IPS-18c (cell line): ENCODE data around the gene PTPRN2.

ENCODE experiments used
- H3K4me3 ChIP-seq: 2 replicates; pipeline ENCODE4 v1.7.0; 2013; ENCODE audit warnings: low read depth, mild to moderate bottlenecking, low read length, moderate library complexity; ENCODE audit not compliant: insufficient read depth
- H3K9me3 ChIP-seq: one replicate; pipeline ENCODE4 v1.6.1; 2013; ENCODE audit warnings: mild to moderate bottlenecking, low read length, moderate library complexity; ENCODE audit not compliant: control insufficient read depth, insufficient read depth

PTPRN2 gene

DNA sequence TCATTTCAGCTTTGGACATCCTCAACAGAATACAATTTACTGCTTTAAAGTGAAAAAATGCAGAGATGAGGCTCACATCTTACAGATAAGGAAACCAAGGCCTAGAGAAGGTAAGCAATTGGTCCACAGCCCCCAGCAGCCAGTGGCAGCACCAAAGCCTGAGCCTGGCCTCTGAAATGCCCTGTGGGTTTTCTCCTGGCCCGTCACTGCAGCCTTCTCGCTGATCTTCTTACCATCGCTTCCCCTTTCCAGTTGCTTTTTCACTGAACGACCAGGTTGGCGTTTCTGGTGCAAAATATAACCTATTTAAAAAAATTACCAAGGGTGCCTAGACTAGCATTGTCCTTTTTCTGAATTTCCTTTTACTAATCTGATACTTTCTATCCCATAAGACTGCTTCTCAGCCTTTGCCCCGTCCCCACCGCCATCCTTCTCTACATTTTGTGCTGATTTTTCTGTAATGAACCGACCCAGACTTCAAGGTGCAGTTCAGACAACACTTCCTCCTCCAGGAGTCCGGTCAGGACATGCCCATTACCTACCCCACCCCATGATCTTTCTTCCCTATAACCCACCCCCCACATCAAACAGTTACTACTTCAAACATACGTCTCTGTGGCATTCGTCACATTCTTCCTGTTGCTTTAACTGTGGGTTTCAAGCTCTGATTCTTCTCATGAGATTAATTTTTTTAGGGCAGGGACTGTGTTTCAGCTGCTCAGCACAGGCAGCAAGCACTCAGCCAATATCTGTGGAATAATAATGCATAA, 961.5 kb downstream of the PTPRN2 start:
- Histone ChIP-seq H3K4me3 (no peak overlapping the region), H3K9me3 (peaks cover 17% of the 10 kb centered on the region)

DNA sequence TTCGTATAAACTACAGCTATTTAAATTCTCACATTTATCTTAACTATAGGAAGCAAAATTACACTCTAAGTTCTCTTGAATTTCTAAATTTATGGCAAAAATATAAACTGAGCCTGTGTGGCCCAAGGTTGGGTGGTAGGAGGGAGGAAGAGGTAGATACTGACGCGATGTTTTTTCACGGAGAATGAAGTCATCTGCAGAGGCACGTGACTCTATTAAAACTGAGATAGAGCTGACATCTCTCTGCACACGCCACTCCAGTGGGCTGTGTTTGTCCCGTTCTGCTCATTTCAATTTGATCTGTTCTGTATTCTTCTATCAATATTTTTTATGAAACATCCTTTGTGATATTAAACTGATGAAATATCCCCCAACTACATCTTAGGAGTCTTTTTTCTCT, 964.1 kb downstream of the PTPRN2 start:
- H3K9me3 ChIP-seq: peaks cover 20% of the 10 kb centered on the region
- no peak overlapping the region for H3K4me3 ChIP-seq

DNA sequence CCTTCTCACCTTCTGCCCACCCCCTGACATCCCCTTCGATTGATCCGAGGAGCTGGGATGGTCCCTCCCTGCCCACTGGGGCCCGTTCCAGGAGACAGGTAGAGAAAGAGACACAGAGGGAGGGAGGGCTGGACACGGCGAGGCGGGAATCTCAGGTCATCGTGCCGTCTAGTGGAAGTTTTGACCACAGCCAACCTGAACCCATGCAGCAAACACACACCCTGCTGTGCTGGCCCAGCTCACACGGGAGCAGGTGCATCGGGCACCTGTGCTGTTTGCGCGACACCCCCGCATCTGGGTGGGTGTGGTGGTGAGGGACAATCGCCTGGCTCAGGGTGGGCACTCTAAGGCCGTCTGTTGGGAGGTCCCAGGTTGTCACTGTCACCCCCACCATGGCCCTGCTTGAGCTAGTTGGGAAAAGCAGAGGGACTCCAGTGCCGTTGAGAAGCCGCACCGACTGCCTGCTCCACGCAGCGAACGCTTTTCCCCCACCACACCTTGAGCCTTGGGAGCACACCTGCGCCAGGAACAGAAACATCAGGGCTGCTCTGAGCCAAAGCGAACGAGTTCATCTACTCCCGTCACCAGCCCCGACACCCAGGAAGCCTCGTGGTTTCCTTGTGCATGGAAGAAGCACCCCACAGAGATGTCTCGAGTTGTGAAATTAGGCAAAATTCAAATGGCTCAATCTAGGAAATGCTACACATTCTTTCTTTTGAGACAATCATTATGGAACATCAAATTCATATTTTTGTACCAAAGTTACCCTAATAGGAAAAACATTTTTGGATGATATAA, 965.0 kb downstream of the PTPRN2 start:
- Histone ChIP-seq H3K9me3 (peaks cover 20% of the 10 kb centered on the region), H3K4me3 (no peak overlapping the region; the same call in 1 of the 2 replicates)

DNA sequence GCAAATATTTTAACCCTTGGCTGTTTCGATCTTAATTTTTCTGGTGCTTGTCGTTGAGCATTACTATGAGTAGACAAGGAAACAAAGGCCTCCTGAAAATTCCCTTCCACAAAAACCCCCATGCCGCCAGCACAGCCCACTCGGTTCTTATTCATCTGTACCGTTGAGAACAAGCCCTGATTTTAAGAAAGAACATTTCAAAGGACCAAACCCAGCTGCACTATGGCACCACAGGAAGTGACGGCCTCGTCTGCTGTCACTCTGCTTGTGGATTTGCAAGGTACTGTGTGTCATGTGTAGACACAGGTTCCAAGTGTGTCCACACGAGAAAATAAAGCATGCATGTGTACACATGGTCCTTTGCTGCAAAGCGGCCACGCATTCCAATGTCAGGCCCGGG, 965.6 kb downstream of the PTPRN2 start:
- no peak overlapping the region for H3K4me3 ChIP-seq
- peaks cover 20% of the 10 kb centered on the region for H3K9me3 ChIP-seq

DNA sequence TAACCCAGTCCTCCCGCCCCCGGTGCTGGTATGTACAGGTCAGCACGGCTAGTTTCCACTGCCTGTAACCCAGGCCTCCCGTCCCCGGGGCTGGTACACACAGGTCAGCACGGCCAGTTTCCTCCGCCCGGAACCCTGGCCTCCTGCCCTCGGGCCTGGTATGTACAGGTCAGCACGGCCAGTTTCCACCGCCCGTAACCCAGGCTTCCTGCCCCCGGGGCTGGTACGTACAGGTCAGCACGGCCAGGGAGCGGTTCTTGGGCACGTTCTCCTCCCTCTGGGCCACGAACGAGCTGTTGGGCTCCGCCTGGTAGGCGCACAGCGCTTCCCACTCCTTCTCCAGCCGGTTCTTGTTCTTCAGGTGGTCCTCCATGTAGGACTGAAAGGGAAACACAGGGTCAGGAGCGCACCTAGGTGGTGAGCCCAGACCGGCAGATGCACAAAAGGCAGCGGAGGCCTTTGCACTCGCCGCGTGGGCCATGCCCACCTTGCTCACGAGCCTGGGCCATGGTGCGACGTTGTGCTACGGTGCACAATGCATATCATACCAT, 966.4 kb downstream of the PTPRN2 start:
- peak overlapping the region; percentile 9; the same call in 1 of the 2 replicates for H3K4me3 ChIP-seq

DNA sequence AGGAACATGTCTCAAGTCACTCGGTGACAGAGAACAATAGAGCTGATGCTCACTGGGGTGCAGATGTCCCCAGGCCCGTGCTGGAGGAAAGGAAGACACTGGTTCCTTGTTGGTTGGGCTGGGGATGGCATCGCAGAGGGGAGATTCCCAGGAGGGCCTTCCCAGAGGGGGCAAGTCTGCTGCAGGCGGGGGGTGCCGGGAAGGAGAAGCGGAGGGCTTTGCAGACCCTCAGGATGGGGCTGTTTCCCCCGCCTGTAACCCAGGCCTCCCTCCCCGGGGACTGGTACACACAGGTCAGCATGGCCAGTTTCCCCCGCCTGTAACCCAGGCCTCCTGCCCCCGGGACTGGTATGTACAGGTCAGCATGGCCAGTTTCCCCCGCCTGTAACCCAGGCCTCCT, 967.0 kb downstream of the PTPRN2 start:
- Histone ChIP-seq H3K4me3 (no peak overlapping the region; the same call in 1 of the 2 replicates), H3K9me3 (peaks cover 23% of the 10 kb centered on the region)

More for the DNA sequence above, 966.4 kb downstream of the PTPRN2 start:
- H3K9me3 ChIP-seq: peaks cover 23% of the 10 kb centered on the region

DNA sequence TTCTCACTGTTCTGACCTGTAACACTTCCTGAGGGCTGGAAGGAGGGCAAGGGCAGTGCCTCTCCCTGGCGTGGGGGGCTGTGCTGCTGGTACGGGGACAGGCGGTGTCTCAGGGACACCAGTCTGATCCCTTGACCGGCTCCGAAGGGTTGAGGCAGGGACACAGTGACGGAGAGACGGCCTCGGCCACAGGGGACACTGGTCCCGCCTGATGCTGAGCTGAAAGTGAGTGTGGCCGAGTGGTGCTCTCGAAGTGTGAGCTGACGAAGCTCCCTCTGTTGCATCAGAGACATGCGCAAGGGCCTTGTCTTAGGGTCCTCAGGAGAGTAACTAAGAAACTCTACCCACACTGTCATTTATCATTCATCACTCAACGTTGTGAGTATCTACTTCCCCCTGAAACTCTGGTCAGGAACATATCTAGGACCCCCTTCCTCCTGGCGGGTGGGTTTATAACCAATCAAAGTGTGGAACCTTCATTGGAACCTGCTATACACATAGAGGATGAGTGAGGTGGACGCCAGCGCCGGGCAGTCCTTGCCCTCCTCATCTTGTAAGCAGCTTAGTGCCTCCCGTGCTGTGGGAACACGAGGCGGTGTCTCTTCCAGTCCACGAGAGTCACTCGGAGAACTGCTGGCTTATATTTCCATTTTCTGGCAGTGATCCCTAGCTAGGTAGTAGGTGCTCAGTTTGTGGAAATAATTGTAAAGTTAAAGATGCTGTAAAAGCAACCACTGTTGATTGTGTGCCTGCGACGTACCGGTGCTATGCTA, 967.7 kb downstream of the PTPRN2 start:
- Histone ChIP-seq H3K9me3 (peaks cover 25% of the 10 kb centered on the region), H3K4me3 (no peak overlapping the region; the same call in 1 of the 2 replicates)

DNA sequence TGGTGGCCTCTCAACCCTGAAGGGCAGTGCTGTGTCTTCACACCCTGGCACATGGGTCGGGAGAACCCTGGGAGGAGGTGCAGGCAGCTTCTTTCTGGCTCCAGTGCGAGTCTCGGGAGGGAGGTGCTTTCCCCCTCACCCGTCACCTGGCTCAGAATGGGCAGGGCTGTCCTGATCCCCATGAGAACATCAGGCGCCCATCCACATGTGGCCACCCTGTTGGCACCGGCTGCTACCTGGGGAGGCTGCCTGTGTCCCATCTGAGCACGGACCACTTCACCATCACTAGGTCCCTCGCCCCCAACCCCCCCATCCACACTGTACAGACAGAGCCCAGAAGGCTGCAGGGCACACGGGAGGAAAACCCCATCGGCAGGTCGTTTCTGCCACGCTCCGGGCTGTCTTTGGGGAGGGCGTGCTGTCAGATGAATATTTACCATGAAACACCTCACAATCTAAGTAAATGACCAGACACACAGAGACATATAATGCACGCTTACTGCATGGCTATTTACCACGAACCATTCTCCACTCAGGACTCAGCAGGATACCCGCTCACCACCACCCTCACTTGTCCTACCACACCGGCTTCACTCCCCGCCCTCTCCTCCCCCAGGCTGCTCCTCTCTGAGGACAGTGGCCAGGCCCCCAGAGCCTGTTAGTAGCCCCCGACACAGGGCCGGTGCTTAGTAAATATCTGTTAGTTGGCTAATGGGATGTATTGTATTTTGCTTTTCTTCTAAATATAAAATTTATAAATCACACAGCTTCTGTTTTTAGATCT, 968.6 kb downstream of the PTPRN2 start:
- Histone ChIP-seq H3K4me3 (no peak overlapping the region), H3K9me3 (peaks cover 29% of the 10 kb centered on the region)

DNA sequence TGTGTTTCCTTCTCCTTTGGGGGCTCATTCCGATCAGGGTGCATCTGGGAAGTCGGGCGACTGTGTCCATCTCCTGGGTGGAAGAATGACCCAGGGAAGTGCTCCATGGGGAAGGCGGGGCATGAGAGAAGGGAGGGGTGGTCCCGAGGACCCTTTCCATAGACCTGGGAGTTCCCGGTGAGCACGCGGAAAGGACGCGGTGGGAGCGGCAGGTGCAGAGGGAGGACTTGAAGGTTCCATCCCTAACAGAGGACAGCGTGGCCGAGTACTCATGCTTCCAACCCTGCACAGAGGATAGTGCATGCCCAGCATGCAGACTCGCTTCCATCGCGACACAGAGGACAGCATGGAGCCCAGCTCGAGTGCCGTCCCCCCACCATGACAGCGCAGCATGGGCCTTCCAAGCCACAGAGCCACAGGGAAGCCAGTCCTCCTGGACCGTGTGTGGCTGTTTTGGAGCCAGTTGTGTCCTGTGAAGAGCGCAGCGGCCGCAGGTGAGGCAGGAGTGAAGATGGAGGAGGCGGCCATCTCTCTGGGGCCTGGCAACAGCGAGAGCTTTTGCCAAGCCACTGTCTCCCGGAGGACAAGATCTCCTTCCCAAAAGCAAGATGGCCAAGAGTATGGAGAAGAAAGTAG, 969.4 kb downstream of the PTPRN2 start:
- H3K9me3 ChIP-seq: peaks cover 34% of the 10 kb centered on the region
- no peak overlapping the region for H3K4me3 ChIP-seq

DNA sequence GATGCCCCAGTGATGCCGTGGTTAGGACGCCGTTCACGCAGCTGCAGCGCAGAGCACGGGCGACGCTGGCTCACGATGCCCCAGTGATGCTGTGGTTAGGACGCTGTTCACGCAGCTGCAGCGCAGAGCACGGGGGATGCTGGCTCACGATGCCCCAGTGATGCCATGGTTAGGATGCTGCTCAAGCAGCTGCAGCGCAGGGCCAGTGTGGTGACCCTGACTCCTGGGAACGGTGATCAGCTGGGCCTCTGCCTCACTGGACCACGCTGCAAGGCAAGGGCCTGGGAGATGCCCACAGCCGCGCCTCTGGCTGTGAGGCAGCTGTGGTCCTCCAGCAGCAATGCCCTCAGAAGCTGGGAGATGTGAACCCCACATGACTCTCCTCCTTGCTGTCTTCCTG, 970.2 kb downstream of the PTPRN2 start:
- Histone ChIP-seq H3K4me3 (no peak overlapping the region; the same call in 1 of the 2 replicates), H3K9me3 (peaks cover 34% of the 10 kb centered on the region)

DNA sequence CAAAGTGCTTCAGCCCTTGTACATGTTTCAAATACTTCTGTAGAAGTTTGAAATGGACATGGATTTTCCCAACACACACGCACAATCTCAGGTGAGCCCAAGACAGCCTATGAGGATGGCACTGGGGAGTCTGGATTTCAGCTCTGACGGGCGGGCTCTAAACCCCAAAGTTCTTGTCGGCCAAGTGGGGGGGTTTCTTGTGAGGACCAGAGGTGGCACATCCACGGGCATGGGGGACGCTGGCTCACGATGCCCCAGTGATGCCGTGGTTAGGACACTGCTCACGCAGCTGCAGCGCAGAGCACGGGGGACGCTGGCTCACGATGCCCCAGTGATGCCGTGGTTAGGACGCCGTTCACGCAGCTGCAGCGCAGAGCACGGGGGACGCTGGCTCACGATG, 970.7 kb downstream of the PTPRN2 start:
- Histone ChIP-seq H3K9me3 (peaks cover 35% of the 10 kb centered on the region), H3K4me3 (no peak overlapping the region)

DNA sequence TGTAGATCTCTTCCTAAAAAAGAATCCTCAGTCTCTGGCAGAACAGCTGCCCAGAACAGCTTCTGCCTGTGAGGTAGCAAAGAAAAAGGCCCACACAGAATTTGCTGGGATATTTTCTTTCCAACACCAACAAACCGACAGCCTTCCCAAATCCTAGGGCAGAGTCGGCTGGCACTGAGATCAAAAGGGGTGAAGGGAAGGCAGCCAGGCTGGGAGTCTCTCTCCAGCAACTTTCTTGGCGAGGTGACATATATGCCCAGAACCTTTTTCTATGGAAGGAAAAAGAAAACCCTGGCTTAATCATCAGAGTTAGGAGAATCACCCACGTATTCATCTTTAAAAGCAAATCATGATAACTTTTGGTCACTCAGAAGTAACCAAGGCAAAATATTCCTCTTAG, 971.2 kb downstream of the PTPRN2 start:
- no peak overlapping the region for H3K4me3 ChIP-seq

DNA sequence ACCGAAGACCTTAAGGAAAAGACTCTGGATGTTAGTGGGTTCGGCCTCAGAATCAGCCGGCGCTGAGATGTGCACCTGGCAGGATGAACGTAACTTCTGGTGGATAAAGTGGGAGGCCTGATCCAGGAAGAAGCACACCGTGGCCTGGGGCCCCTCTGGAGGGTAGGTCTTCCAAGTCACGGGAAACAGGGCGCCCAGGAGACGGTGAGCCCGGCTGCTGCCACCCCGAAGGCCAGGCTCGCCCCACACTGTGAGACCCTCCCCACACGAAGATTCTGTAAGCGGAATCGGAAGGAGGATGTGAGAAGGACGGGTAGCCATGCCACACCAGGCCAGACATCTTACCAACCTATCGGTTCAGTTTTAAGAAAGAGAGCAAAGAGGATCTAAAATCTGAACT, 971.8 kb downstream of the PTPRN2 start:
- H3K4me3 ChIP-seq: no peak overlapping the region
- H3K9me3 ChIP-seq: peaks cover 35% of the 10 kb centered on the region

More for the DNA sequence above, 971.2 kb downstream of the PTPRN2 start:
- peaks cover 36% of the 10 kb centered on the region for H3K9me3 ChIP-seq

DNA sequence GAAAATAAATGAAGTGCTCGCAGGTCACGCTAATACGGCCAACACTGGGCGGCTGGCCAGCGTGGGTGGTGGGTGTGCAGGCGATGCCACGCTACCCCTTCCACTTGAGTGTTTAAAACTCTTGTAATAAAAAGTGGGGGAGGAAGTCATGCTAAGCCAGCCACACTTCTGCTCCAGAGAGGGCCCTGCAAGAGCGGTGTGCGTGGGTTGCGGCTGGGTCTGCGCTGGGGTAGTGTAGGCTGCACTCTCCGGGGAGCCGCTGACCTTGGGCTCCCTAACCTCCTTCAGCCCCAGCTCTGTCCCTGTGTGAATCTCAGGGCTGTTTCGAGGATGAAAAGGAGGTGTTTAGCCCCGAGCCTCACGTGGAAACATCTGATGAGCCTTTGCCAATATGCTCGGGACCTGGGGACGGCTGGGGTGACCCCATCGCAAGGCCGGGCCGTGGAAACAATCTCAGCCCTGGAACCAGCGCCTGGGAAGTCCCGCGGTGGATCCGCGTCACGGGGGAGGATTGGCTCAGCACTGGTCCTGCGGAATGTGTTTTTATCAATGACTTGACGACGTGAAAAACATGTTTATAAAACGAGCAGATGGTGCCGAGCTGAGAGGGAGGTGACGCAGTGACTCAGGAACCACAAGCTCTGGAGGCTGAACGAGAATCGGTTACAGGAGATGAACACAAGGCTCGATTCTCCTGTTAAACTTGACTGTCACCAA, 972.4 kb downstream of the PTPRN2 start:
- Histone ChIP-seq H3K9me3 (peaks cover 34% of the 10 kb centered on the region), H3K4me3 (no peak overlapping the region)

DNA sequence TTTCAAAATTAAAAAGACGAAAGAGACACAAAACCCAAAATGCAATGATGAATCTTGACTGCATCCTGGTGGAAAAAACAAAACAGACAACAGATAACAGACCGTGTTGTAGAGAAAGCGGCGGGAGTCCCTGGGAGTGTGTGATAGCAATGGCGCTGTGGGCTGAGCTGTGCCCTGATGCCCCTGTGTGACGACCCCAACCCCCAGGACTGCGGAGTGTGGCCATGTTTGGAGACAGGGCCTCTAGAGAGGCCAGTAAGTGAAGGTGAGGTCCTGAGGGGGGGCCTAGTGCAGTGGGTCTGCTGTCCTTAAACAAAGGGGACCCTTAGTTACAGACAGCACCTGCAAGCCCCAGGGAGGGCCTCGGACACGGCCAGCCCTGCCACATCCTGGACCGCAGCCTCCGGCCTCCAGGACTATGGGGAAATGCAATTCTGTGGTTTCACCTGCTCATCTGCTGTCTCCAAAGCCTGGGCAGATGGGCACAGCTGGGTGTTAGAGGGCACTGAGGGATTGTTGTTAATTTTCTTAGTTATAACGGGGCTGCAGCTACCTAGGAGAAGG, 973.1 kb downstream of the PTPRN2 start:
- Histone ChIP-seq H3K4me3 (no peak overlapping the region), H3K9me3 (peaks cover 36% of the 10 kb centered on the region)
